AG04449 (cell line): ENCODE data around the gene ENC1.
A peak's percentile ranks its signal among the peaks of the same experiment; 100 is the strongest.

Experiments used
- CTCF ChIA-PET: fragments of 350-600 bp; formaldehyde crosslinking; extraction: SDS; loops from one replicate; lab custom pipeline; 2021; ENCODE audit warnings: antibody characterized with exemption; lab: Yijun Ruan, JAX
- POLR2A ChIA-PET: fragments of 400-600, 350-600 bp; formaldehyde crosslinking; extraction: SDS; loops from one replicate; lab custom pipeline; 2020; ENCODE audit warnings: antibody characterized with exemption, inconsistent platforms; lab: Yijun Ruan, JAX
- DNase-seq: peaks from one replicate; pipeline ENCODE4 v3.0.0-alpha.2; 2010; ENCODE audit warnings: low read depth, low spot score
- H3K4me3 ChIP-seq: 2 replicates; pipeline ENCODE4 v1.5.1; 2011; ENCODE audit warnings: low read depth, mild to moderate bottlenecking, control low read depth, low read length
- TF ChIP-seq, protein P1 (sequence below): IDR thresholded peaks from one replicate; pipeline ENCODE4 v1.5.1; 2011; ENCODE audit warnings: mild to moderate bottlenecking, moderate library complexity, low read length, control low read depth, inconsistent platforms; ENCODE audit not compliant: insufficient read depth; ENCODE audit errors: missing control alignments

Gene ENC1, protein sequence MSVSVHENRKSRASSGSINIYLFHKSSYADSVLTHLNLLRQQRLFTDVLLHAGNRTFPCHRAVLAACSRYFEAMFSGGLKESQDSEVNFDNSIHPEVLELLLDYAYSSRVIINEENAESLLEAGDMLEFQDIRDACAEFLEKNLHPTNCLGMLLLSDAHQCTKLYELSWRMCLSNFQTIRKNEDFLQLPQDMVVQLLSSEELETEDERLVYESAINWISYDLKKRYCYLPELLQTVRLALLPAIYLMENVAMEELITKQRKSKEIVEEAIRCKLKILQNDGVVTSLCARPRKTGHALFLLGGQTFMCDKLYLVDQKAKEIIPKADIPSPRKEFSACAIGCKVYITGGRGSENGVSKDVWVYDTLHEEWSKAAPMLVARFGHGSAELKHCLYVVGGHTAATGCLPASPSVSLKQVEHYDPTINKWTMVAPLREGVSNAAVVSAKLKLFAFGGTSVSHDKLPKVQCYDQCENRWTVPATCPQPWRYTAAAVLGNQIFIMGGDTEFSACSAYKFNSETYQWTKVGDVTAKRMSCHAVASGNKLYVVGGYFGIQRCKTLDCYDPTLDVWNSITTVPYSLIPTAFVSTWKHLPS

DNA sequence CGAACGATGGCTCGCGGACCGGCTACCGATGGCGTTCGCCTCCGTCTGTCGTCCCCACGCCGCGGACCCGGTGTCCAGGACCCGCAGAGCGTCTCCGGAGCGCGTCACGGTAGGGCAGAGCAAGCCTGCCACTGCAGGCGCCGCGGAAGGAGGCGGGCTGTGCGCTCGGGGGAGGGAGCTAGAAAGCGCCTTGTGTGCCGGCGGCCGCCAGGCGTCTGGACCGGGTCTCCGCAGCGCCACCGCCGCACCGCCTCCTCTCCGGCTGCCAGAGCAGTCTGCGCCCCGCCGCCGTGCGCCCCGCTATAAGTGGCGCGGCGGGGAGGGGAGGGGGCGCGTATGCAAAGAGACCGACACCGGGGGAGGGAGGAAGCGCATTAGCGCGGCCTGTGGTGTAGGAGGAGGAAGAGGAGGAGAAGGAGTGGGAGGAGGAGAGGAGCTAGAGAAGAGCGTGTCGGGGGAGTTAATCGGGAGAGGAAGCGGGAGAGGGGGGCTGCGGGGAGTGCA is at the start of gene ENC1:
Gene ENC1 (minus strand): TSS at position 279 of the 504 bp plus-strand sequence. CDS start 4,243 bp downstream, outside the sequence.
- peak within 1 kb of the TSS; percentile 96 for H3K4me3 ChIP-seq
- TF ChIP-seq, protein P1, sequence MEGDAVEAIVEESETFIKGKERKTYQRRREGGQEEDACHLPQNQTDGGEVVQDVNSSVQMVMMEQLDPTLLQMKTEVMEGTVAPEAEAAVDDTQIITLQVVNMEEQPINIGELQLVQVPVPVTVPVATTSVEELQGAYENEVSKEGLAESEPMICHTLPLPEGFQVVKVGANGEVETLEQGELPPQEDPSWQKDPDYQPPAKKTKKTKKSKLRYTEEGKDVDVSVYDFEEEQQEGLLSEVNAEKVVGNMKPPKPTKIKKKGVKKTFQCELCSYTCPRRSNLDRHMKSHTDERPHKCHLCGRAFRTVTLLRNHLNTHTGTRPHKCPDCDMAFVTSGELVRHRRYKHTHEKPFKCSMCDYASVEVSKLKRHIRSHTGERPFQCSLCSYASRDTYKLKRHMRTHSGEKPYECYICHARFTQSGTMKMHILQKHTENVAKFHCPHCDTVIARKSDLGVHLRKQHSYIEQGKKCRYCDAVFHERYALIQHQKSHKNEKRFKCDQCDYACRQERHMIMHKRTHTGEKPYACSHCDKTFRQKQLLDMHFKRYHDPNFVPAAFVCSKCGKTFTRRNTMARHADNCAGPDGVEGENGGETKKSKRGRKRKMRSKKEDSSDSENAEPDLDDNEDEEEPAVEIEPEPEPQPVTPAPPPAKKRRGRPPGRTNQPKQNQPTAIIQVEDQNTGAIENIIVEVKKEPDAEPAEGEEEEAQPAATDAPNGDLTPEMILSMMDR: peak; percentile 79
- no peak for DNase-seq
- ChIA-PET CTCF (interaction anchor here (1.0 to 10.2 kb wide), 33 partner anchors 9 to 844 kb away, joined by 3 to 143 read pairs (median 4); no protein-coding TSS in a partner anchor), POLR2A (interaction anchor here (0.6 to 3.7 kb wide), 26 partner anchors 9 to 850 kb away, joined by 3 to 30 read pairs (median 4); no protein-coding TSS in a partner anchor)

DNA sequence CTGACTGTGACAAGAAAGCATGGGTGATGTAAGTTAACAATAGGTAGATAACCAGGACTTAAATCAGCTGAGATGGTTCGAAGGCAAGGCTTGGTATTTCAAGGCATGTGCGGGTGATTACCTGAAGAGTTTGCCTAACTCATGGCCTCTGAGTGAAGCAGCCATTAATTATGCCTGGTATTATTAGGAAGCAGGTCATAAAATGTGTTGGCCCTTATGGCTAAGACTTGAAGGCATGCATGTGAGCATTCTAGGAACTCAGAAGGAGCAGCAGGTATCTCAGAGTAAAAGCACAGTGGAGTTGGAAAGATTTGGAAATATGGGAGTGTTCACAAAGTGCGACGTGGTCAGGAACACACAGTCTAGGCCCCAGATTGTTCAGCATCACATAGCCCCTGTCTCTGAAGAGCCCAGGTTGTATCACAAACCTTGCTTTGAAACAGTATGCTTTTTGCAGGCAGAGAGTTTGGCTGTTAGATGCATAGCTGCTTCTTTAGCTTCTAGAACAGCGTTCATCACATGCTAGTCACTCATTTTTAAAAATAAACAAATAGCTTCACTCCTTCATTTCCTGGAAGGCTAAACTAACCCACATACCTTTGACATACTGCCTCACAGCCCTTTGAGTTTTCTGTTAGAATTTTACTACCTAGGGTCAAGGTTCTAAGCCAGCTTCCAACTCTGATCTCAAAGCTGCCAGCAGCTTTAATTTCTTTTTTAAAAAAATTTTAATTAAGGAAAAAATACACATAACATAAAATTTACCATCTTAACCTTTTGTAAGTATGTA is 46.6 kb upstream of the ENC1 start:
- POLR2A ChIA-PET: interaction anchor here (0.7 kb wide), 1 partner anchor 46 kb away, joined by 3 read pairs; no protein-coding TSS in a partner anchor
- TF ChIP-seq, protein P1: no peak
- H3K4me3 ChIP-seq: no peak overlapping the region; the same call in 1 of the 2 replicates
- no peak for DNase-seq
- CTCF ChIA-PET: interaction anchor here (1.5 to 2.2 kb wide), 3 partner anchors 9 to 79 kb away, joined by 5 to 10 read pairs (median 7); partner anchors contain the start of gene GFM2

DNA sequence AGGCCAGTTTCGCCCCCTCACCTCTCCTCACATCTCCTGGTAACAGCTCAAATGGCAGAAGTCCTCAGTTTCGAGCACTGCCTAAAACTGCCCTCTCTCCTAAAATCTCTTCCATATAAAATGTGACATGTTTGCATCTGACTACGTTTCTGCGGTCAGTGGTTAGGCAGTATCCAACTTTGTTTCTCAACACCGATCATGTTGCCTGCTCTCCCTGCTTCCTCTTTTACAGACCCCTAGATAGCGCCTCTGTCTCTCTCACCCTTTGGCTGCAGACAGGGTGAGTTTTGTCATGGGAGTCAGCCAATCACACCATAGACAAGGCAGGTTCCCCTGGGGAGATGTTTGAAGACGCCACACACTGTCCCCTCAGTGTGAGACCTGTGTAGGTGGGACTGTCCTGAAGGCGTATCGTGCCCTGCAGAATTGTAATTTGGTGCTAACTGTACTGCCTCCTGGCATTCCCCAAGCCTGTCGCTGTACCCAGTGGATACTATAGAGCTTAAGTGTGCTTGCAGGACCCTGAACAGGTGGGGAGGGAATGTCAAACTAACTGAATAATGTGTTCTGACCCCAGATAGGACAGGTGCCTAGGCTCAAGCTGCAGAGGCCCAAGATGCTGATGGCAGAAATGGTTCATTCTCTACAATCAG is 45.6 kb upstream of the ENC1 start:
- peak overlapping the region; percentile 76 for H3K4me3 ChIP-seq
- ChIA-PET CTCF (interaction anchor here (0.6 to 2.2 kb wide), 5 partner anchors 8 to 233 kb away, joined by 3 to 10 read pairs (median 5); partner anchors contain the start of gene GFM2), POLR2A (interaction anchor here (0.5 kb wide), 1 partner anchor 848 kb away, joined by 4 read pairs; no protein-coding TSS in a partner anchor)
- DNase-seq: no peak
- TF ChIP-seq, protein P1: no peak

DNA sequence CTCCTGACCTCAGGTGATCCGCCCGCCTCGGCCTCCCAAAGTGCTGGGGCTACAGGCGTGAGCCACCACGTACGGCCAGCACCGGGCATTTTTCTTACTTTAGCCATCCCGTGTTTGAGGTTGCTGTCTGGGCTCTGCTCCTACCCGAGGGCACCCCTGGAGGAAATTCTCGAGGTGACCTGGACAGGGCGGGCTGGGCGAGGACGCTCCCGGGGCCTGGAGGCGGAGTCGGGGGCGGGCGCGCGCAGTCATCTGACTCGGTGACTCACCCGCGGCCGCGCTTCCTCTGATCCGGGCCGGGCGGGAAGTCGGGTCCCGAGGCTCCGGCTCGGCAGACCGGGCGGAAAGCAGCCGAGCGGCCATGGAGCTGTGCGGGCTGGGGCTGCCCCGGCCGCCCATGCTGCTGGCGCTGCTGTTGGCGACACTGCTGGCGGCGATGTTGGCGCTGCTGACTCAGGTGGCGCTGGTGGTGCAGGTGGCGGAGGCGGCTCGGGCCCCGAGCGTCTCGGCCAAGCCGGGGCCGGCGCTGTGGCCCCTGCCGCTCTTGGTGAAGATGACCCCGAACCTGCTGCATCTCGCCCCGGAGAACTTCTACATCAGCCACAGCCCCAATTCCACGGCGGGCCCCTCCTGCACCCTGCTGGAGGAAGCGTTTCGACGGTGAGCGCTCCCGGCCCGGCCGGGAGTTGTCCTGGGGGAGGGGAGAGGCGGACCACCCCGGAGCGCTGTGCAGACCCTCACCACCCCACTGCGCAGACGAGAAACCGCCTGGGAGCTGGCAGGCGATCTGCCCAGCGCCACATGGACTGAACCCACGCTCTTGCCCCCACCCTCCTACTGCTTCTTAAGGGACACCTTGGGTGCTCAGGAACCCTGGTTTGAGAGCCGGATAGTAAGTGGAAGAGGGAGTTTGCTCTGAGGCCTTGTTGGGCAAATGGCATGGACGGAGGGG is 44.6 kb upstream of the ENC1 start, which contains the start of gene HEXB:
Gene HEXB (plus strand): TSS at position 334 of the 952 bp plus-strand sequence. CDS start 28 bp downstream, at position 362.
- peak within 1 kb of the TSS; percentile 76 for H3K4me3 ChIP-seq
- DNase-seq: no peak
- TF ChIP-seq, protein P1: peak; percentile 5
- ChIA-PET POLR2A (interaction anchor here (0.5 kb wide), 1 partner anchor 849 kb away, joined by 4 read pairs; no protein-coding TSS in a partner anchor), CTCF (interaction anchor here (0.6 to 2.2 kb wide), 4 partner anchors 12 to 234 kb away, joined by 3 to 10 read pairs (median 6); partner anchors contain the start of gene GFM2)
